Mesenchymal stem cell (in vitro differentiated cells and primary cell): ENCODE results near the gene FAM13A.
A peak's percentile ranks its signal among the peaks of the same experiment; 100 is the strongest.

Experiments
- DNase-seq: peaks from one replicate; pipeline ENCODE4 v3.0.0-alpha.2; 2013
- H2AFZ ChIP-seq: one replicate; pipeline ENCODE4 v1.6.1; 2013; ENCODE audit warnings: low read depth, mild to moderate bottlenecking, control low read depth, inconsistent platforms, low read length, moderate library complexity
- H2AK5ac ChIP-seq: 2 replicates; pipeline ENCODE4 v1.6.1; 2013; ENCODE audit warnings: low read length, moderate library complexity, mild to moderate bottlenecking, inconsistent platforms; ENCODE audit not compliant: severe bottlenecking
- H2BK120ac ChIP-seq: one replicate; pipeline ENCODE4 v1.6.1; 2013; ENCODE audit warnings: low read depth, mild to moderate bottlenecking, inconsistent platforms, low read length, moderate library complexity
- H2BK12ac ChIP-seq, 2 experiments: one replicate each; pipeline ENCODE4 v1.6.1; 2013; ENCODE audit warnings: inconsistent platforms in 2 of 2, low read length in 2 of 2, mild to moderate bottlenecking in 2 of 2, moderate library complexity in 2 of 2, control low read depth in 1 of 2
- H2BK15ac ChIP-seq: one replicate; pipeline ENCODE4 v1.6.1; 2013; ENCODE audit warnings: mild to moderate bottlenecking, low read depth, inconsistent platforms; ENCODE audit not compliant: poor library complexity, severe bottlenecking
- H2BK5ac ChIP-seq: 2 replicates; pipeline ENCODE4 v1.6.1; 2013; ENCODE audit warnings: low read depth, mild to moderate bottlenecking, low read length, control low read depth, inconsistent platforms; ENCODE audit not compliant: poor library complexity, severe bottlenecking
- H3K14ac ChIP-seq, 2 experiments: one replicate each; pipeline ENCODE4 v1.6.1; 2013; ENCODE audit warnings: inconsistent platforms in 2 of 2, low read length in 2 of 2, control low read depth in 1 of 2, mild to moderate bottlenecking in 1 of 2, moderate library complexity in 1 of 2
- H3K18ac ChIP-seq, 2 experiments: one replicate each; pipeline ENCODE4 v1.6.1; 2013; ENCODE audit warnings: inconsistent platforms in 2 of 2, low read length in 2 of 2, control low read depth in 1 of 2, low read depth in 1 of 2, mild to moderate bottlenecking in 1 of 2
- H3K23ac ChIP-seq, 2 experiments: one replicate each; pipeline ENCODE4 v1.6.1; 2013; ENCODE audit warnings: inconsistent platforms in 2 of 2, low read length in 2 of 2, mild to moderate bottlenecking in 2 of 2, moderate library complexity in 2 of 2, control low read depth in 1 of 2
- H3K27ac ChIP-seq: 2 replicates; pipeline ENCODE4 v1.5.1; 2013; ENCODE audit warnings: mild to moderate bottlenecking, moderate library complexity, low read length, control low read depth, inconsistent platforms; ENCODE audit not compliant: poor library complexity, severe bottlenecking
- H3K27me3 ChIP-seq, 2 experiments: 2 replicates each; pipeline versions ENCODE4 v1.6.1 to v1.7.0; 2013; ENCODE audit warnings: low read length in 2 of 2, mild to moderate bottlenecking in 2 of 2, moderate library complexity in 2 of 2, control low read depth in 1 of 2, inconsistent platforms in 1 of 2; ENCODE audit not compliant: control insufficient read depth in 1 of 2, insufficient read depth in 1 of 2
- H3K36me3 ChIP-seq, 2 experiments: 2 replicates each; pipeline versions ENCODE4 v1.6.1 to v1.7.0; 2013; ENCODE audit warnings: low read length in 2 of 2, control low read depth in 1 of 2, inconsistent platforms in 1 of 2, low read depth in 1 of 2, mild to moderate bottlenecking in 1 of 2; ENCODE audit not compliant: insufficient read depth in 2 of 2, control insufficient read depth in 1 of 2
- H3K4ac ChIP-seq, 2 experiments: one replicate each; pipeline ENCODE4 v1.6.1; 2013; ENCODE audit warnings: inconsistent platforms in 2 of 2, low read length in 2 of 2, mild to moderate bottlenecking in 2 of 2, moderate library complexity in 2 of 2, control low read depth in 1 of 2, low read depth in 1 of 2
- H3K4me1 ChIP-seq: 2 replicates; pipeline ENCODE4 v1.6.1; 2013; ENCODE audit warnings: low read depth, low read length, control low read depth; ENCODE audit not compliant: control insufficient read depth, insufficient read depth
- H3K4me2 ChIP-seq: 2 replicates; pipeline ENCODE4 v1.6.1; 2013; ENCODE audit warnings: low read length, mild to moderate bottlenecking, inconsistent platforms; ENCODE audit not compliant: poor library complexity, severe bottlenecking
- H3K4me3 ChIP-seq, 2 experiments: 2 replicates each; pipeline versions ENCODE4 v1.5.1 to v1.7.0; 2013; ENCODE audit warnings: low read length in 2 of 2, mild to moderate bottlenecking in 2 of 2, control low read depth in 1 of 2, low read depth in 1 of 2; ENCODE audit not compliant: insufficient read depth in 1 of 2
- H3K79me1 ChIP-seq: replicated peaks from 2 replicates; pipeline ENCODE4 v1.6.1; 2013; ENCODE audit warnings: mild to moderate bottlenecking, control low read depth, low read length, inconsistent platforms; ENCODE audit not compliant: poor library complexity, severe bottlenecking
- H3K9ac ChIP-seq: 2 replicates; pipeline ENCODE4 v1.7.0; 2013; ENCODE audit warnings: mild to moderate bottlenecking, low read length, moderate library complexity
- H3K9me3 ChIP-seq: 2 replicates; pipeline ENCODE4 v1.7.0; 2013; ENCODE audit warnings: mild to moderate bottlenecking, low read length; ENCODE audit not compliant: control insufficient read depth
- H4K8ac ChIP-seq: one replicate; pipeline ENCODE4 v1.6.1; 2013; ENCODE audit warnings: inconsistent platforms, mild to moderate bottlenecking, low read length, moderate library complexity
- H4K91ac ChIP-seq: one replicate; pipeline ENCODE4 v1.6.1; 2013; ENCODE audit warnings: mild to moderate bottlenecking, low read length, inconsistent platforms
- WGBS: methylation state at CpG from one replicate; pipeline ENCODE4 v1.1.7; 2013; ENCODE audit warnings: mixed read lengths; 5-methylcytosine and 5-hydroxymethylcytosine counted together

The FAM13A gene

GRCh38 chr4:88809576-88810219 is 247.3 kb downstream of the FAM13A start:
- Histone ChIP-seq H2AK5ac (no peak overlapping the region), H3K4me1 (no peaks in the 10 kb centered on the region), H3K79me1 (peaks cover 3% of the 10 kb centered on the region), H4K91ac (no peak overlapping the region), H3K27ac (no peak overlapping the region), H3K36me3 (no peaks in the 10 kb centered on the region), H3K9ac (peak overlapping the region; percentile 85), H2AFZ (no peak overlapping the region), H3K9me3 (no peaks in the 10 kb centered on the region), H3K23ac (no peak overlapping the region), H2BK15ac (no peak overlapping the region), H3K14ac (no peak overlapping the region), H3K27me3 (no peaks in the 10 kb centered on the region), H4K8ac (no peak overlapping the region), H2BK120ac (no peak overlapping the region), H3K4me2 (no peak overlapping the region), H3K4me3 (peak overlapping the region in 1 of 2 experiments; percentile 61), H3K4ac (no peak overlapping the region), H2BK12ac (no peak overlapping the region), H2BK5ac (no peak overlapping the region), H3K18ac (no peak overlapping the region)
- no peak for DNase-seq
- WGBS = 88% methylated on average over 3 of the region's 5 CpGs

- no peak overlapping the region for H3K27ac ChIP-seq
- H3K9ac ChIP-seq = peak overlapping the region; percentile 85
- no peak overlapping the region for H4K91ac ChIP-seq
- no peaks in the 10 kb centered on the region for H3K9me3 ChIP-seq
- H3K27me3 ChIP-seq = no peaks in the 10 kb centered on the region
- H2BK15ac ChIP-seq = no peak overlapping the region
- no peak overlapping the region for H3K4me2 ChIP-seq
- no peak overlapping the region for H3K23ac ChIP-seq
- H3K18ac ChIP-seq = no peak overlapping the region
- H3K4me1 ChIP-seq = no peaks in the 10 kb centered on the region
- no peak overlapping the region for H2BK12ac ChIP-seq
- peak overlapping the region in 1 of 2 experiments; percentile 61 for H3K4me3 ChIP-seq
- WGBS = 100% methylated on average over 1 of the region's 2 CpGs
- DNase-seq = no peak
- no peak overlapping the region for H2AK5ac ChIP-seq
- H3K14ac ChIP-seq = no peak overlapping the region
- H2BK5ac ChIP-seq = no peak overlapping the region
- H4K8ac ChIP-seq = no peak overlapping the region
- H3K36me3 ChIP-seq = no peaks in the 10 kb centered on the region
- no peak overlapping the region for H2AFZ ChIP-seq
- H3K79me1 ChIP-seq = peaks cover 3% of the 10 kb centered on the region
- no peak overlapping the region for H3K4ac ChIP-seq
- no peak overlapping the region for H2BK120ac ChIP-seq
Measured at GRCh38 chr4:88809101-88809500, 247.9 kb downstream of the FAM13A start.

- Histone ChIP-seq H3K4me3 (no peak overlapping the region), H2BK15ac (no peak overlapping the region), H2BK5ac (no peak overlapping the region), H3K23ac (no peak overlapping the region), H3K27ac (no peak overlapping the region), H3K18ac (no peak overlapping the region), H3K9me3 (no peaks in the 10 kb centered on the region), H3K4me2 (no peak overlapping the region), H2BK120ac (no peak overlapping the region), H2BK12ac (no peak overlapping the region), H3K4ac (no peak overlapping the region), H3K36me3 (no peaks in the 10 kb centered on the region), H3K27me3 (no peaks in the 10 kb centered on the region), H2AK5ac (no peak overlapping the region), H4K8ac (no peak overlapping the region), H3K9ac (peak overlapping the region; percentile 3), H4K91ac (no peak overlapping the region), H2AFZ (no peak overlapping the region), H3K14ac (no peak overlapping the region), H3K79me1 (peaks cover 5% of the 10 kb centered on the region), H3K4me1 (peaks cover under 1% of the 10 kb centered on the region)
- no peak for DNase-seq
- WGBS = 81% methylated on average over 3 of the region's 4 CpGs
Measured at GRCh38 chr4:88807499-88807898, 249.5 kb downstream of the FAM13A start.

GRCh38 chr4:88804234-88804633 is 252.8 kb downstream of the FAM13A start:
- Histone ChIP-seq H2BK12ac (no peak overlapping the region), H3K4ac (no peak overlapping the region), H2BK15ac (no peak overlapping the region), H3K23ac (no peak overlapping the region), H3K4me2 (no peak overlapping the region), H3K9ac (no peak overlapping the region), H3K4me3 (no peak overlapping the region), H3K36me3 (peaks cover 0 to 6% of the 10 kb centered on the region in 2 experiments), H2BK5ac (no peak overlapping the region), H3K27ac (no peak overlapping the region), H3K14ac (no peak overlapping the region), H4K8ac (no peak overlapping the region), H3K9me3 (no peaks in the 10 kb centered on the region), H3K27me3 (no peaks in the 10 kb centered on the region), H3K18ac (no peak overlapping the region), H2AK5ac (no peak overlapping the region), H3K4me1 (peaks cover 1% of the 10 kb centered on the region), H2AFZ (no peak overlapping the region), H2BK120ac (no peak overlapping the region), H3K79me1 (peaks cover 2% of the 10 kb centered on the region), H4K91ac (no peak overlapping the region)
- no peak for DNase-seq
- no CpG with 5 or more reads among the region's 2 CpGs for WGBS
